ENCODE measurements around the gene GID8. TPM values are rescaled to one million over a fixed set of nuclear protein-coding genes. Genes with fewer than 3 reads are reported as not detected.

GID8 gene
- total and polyA plus RNA-seq, 2 experiments from 2014 or later: 41.8 to 106 TPM

DNA sequence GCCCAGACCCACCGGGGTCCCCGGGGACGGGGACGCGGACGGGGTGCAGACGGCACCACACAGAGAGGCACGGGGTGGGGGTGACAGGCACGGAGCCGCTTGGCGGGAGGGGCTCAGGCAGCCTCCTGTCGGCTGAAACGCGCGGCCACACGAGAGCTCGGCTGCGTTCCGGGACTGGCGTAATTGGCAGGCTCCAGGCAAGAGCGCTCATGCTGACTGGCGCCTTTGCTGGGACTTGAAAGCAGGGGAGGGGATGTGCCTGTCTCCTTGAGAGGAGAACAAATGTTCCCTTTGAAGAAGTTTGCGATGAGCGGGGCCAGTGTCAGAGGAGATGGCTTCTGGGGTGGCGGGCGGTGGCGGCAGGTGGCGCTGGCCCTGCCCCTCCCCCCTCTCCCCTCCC is 43.0 kb downstream of the GID8 start:
- DNase-seq (ENCODE audit: low spot score): peak; percentile 56

More for the DNA sequence above, 43.0 kb downstream of the GID8 start:
- Histone ChIP-seq H3K4me1 (ENCODE audit: insufficient read depth) (peaks cover 37% of the 10 kb centered on the region), H3K27ac (ENCODE audit: low read depth) (no peak overlapping the region), H4K20me1 (replicated peaks; ENCODE audit: insufficient read depth) (no peaks in the 10 kb centered on the region), H3K4me2 (no peak overlapping the region), H3F3A (replicated peaks; ENCODE audit: low read depth) (0 out of 2 replicates have a peak, but pooled peaks cover 5% of the 10 kb centered on the region), H3K27me3 (ENCODE audit: insufficient read depth) (no peaks in the 10 kb centered on the region), H3K79me2 (replicated peaks; ENCODE audit: insufficient read depth) (no peaks in the 10 kb centered on the region), H3K9me2 (ENCODE audit: insufficient read depth) (no peaks in the 10 kb centered on the region), H3K36me3 (ENCODE audit: insufficient read depth) (no peaks in the 10 kb centered on the region), H2AFZ (no peak overlapping the region), H3K4me3 (no peak overlapping the region)
- Mint-ChIP-seq H3K27me3 (ENCODE audit: insufficient read depth, low read depth, poor library complexity) (peaks cover 14% of the 10 kb centered on the region), H3K4me1 (peaks cover 43% of the 10 kb centered on the region), H3K9me3 (no peaks in the 10 kb centered on the region), H3K4me3 (no peak overlapping the region), H3K27ac (no peak overlapping the region), H3K36me3 (ENCODE audit: low read depth) (no peaks in the 10 kb centered on the region)
- TF ChIP-seq, protein P1, sequence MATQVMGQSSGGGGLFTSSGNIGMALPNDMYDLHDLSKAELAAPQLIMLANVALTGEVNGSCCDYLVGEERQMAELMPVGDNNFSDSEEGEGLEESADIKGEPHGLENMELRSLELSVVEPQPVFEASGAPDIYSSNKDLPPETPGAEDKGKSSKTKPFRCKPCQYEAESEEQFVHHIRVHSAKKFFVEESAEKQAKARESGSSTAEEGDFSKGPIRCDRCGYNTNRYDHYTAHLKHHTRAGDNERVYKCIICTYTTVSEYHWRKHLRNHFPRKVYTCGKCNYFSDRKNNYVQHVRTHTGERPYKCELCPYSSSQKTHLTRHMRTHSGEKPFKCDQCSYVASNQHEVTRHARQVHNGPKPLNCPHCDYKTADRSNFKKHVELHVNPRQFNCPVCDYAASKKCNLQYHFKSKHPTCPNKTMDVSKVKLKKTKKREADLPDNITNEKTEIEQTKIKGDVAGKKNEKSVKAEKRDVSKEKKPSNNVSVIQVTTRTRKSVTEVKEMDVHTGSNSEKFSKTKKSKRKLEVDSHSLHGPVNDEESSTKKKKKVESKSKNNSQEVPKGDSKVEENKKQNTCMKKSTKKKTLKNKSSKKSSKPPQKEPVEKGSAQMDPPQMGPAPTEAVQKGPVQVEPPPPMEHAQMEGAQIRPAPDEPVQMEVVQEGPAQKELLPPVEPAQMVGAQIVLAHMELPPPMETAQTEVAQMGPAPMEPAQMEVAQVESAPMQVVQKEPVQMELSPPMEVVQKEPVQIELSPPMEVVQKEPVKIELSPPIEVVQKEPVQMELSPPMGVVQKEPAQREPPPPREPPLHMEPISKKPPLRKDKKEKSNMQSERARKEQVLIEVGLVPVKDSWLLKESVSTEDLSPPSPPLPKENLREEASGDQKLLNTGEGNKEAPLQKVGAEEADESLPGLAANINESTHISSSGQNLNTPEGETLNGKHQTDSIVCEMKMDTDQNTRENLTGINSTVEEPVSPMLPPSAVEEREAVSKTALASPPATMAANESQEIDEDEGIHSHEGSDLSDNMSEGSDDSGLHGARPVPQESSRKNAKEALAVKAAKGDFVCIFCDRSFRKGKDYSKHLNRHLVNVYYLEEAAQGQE (IDR thresholded peaks at IDR 0.05; ENCODE audit: unreplicated experiment): no peak
- TF ChIP-seq NANOG (IDR thresholded peaks at IDR 0.05; ENCODE audit: borderline replicate concordance) (no peak), JUNB (IDR thresholded peaks at IDR 0.05; ENCODE audit: unreplicated experiment) (no peak), CREB1 (CRISPR knock-in tag; IDR thresholded peaks at IDR 0.05; ENCODE audit: low read depth) (no peak), STAT1 (IDR thresholded peaks at IDR 0.05; ENCODE audit: unreplicated experiment) (no peak), POLR2AphosphoS5 (IDR thresholded peaks at IDR 0.05; ENCODE audit: low read depth) (no peak), ZNF114 (CRISPR knock-in tag; IDR thresholded peaks at IDR 0.05) (no peak), EZH2phosphoT487 (IDR thresholded peaks at IDR 0.05; ENCODE audit: unreplicated experiment) (no peak), EZH2 (IDR thresholded peaks at IDR 0.05; ENCODE audit: low read depth, unreplicated experiment) (no peak), ZNF331 (CRISPR knock-in tag; IDR thresholded peaks at IDR 0.05; ENCODE audit: low read depth) (no peak)
- TF ChIP-seq, protein P2, sequence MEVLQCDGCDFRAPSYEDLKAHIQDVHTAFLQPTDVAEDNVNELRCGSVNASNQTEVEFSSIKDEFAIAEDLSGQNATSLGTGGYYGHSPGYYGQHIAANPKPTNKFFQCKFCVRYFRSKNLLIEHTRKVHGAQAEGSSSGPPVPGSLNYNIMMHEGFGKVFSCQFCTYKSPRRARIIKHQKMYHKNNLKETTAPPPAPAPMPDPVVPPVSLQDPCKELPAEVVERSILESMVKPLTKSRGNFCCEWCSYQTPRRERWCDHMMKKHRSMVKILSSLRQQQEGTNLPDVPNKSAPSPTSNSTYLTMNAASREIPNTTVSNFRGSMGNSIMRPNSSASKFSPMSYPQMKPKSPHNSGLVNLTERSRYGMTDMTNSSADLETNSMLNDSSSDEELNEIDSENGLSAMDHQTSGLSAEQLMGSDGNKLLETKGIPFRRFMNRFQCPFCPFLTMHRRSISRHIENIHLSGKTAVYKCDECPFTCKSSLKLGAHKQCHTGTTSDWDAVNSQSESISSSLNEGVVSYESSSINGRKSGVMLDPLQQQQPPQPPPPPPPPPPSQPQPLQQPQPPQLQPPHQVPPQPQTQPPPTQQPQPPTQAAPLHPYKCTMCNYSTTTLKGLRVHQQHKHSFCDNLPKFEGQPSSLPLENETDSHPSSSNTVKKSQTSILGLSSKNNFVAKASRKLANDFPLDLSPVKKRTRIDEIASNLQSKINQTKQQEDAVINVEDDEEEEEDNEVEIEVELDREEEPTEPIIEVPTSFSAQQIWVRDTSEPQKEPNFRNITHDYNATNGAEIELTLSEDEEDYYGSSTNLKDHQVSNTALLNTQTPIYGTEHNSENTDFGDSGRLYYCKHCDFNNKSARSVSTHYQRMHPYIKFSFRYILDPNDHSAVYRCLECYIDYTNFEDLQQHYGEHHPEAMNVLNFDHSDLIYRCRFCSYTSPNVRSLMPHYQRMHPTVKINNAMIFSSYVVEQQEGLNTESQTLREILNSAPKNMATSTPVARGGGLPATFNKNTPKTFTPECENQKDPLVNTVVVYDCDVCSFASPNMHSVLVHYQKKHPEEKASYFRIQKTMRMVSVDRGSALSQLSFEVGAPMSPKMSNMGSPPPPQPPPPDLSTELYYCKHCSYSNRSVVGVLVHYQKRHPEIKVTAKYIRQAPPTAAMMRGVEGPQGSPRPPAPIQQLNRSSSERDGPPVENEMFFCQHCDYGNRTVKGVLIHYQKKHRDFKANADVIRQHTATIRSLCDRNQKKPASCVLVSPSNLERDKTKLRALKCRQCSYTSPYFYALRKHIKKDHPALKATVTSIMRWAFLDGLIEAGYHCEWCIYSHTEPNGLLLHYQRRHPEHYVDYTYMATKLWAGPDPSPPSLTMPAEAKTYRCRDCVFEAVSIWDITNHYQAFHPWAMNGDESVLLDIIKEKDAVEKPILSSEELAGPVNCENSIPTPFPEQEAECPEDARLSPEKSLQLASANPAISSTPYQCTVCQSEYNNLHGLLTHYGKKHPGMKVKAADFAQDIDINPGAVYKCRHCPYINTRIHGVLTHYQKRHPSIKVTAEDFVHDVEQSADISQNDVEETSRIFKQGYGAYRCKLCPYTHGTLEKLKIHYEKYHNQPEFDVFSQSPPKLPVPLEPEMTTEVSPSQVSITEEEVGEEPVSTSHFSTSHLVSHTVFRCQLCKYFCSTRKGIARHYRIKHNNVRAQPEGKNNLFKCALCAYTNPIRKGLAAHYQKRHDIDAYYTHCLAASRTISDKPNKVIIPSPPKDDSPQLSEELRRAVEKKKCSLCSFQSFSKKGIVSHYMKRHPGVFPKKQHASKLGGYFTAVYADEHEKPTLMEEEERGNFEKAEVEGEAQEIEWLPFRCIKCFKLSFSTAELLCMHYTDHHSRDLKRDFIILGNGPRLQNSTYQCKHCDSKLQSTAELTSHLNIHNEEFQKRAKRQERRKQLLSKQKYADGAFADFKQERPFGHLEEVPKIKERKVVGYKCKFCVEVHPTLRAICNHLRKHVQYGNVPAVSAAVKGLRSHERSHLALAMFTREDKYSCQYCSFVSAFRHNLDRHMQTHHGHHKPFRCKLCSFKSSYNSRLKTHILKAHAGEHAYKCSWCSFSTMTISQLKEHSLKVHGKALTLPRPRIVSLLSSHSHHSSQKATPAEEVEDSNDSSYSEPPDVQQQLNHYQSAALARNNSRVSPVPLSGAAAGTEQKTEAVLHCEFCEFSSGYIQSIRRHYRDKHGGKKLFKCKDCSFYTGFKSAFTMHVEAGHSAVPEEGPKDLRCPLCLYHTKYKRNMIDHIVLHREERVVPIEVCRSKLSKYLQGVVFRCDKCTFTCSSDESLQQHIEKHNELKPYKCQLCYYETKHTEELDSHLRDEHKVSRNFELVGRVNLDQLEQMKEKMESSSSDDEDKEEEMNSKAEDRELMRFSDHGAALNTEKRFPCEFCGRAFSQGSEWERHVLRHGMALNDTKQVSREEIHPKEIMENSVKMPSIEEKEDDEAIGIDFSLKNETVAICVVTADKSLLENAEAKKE (CRISPR knock-in tag; IDR thresholded peaks at IDR 0.05): no peak
- TF ChIP-seq, protein P3, sequence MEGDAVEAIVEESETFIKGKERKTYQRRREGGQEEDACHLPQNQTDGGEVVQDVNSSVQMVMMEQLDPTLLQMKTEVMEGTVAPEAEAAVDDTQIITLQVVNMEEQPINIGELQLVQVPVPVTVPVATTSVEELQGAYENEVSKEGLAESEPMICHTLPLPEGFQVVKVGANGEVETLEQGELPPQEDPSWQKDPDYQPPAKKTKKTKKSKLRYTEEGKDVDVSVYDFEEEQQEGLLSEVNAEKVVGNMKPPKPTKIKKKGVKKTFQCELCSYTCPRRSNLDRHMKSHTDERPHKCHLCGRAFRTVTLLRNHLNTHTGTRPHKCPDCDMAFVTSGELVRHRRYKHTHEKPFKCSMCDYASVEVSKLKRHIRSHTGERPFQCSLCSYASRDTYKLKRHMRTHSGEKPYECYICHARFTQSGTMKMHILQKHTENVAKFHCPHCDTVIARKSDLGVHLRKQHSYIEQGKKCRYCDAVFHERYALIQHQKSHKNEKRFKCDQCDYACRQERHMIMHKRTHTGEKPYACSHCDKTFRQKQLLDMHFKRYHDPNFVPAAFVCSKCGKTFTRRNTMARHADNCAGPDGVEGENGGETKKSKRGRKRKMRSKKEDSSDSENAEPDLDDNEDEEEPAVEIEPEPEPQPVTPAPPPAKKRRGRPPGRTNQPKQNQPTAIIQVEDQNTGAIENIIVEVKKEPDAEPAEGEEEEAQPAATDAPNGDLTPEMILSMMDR (conservative IDR thresholded peaks at IDR 0.05; ENCODE audit: low read depth in 2 of 2): no peak
- TF ChIP-seq, protein P4, sequence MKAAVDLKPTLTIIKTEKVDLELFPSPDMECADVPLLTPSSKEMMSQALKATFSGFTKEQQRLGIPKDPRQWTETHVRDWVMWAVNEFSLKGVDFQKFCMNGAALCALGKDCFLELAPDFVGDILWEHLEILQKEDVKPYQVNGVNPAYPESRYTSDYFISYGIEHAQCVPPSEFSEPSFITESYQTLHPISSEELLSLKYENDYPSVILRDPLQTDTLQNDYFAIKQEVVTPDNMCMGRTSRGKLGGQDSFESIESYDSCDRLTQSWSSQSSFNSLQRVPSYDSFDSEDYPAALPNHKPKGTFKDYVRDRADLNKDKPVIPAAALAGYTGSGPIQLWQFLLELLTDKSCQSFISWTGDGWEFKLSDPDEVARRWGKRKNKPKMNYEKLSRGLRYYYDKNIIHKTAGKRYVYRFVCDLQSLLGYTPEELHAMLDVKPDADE (IDR thresholded peaks at IDR 0.05): no peak
- peak; percentile 13 for ATAC-seq

Data from GM23338 (cell line).